H1 (cell line): ENCODE measurements around the gene VGLL4. TPM values are rescaled to one million over a fixed set of nuclear protein-coding genes. Genes with fewer than 3 reads are reported as not detected.

Source experiments
- BACH1 ChIP-seq: IDR thresholded peaks from 2 replicates; pipeline ENCODE4 v1.6.1; 2012; ENCODE audit warnings: low read length, improper control_type of control experiment
- BCL11A ChIP-seq, 2 experiments: IDR thresholded peaks; one replicate each; pipeline ENCODE4 v1.6.1; 2011; ENCODE audit warnings: low read depth in 2 of 2, low read length in 2 of 2, mild to moderate bottlenecking in 2 of 2
- POLR2AphosphoS5 ChIP-seq: IDR thresholded peaks from 2 replicates; pipeline ENCODE4 v1.6.1; 2011; ENCODE audit warnings: low read depth, low read length
- polyA plus RNA-seq, 7 experiments: library from polyadenylated mRNA; depleted of rRNA in 3 of 7; stranded (reverse) in 5 of 7; unstranded in 2 of 7; fragments of >200 nt in 5 of 7; fragments of 200-250 nt in 2 of 7; gene quantifications; 1 replicate in 5 of 7; 2 replicates in 1 of 7; 4 replicates in 1 of 7; pipeline versions ENCODE4 v1.2.1 to v1.2.3, GENCODE V29; 2011 to 2013; ENCODE audit warnings: missing spikeins in 2 of 7, mixed read lengths in 2 of 7
- total RNA-seq: library from RNA; stranded (reverse); fragmentation: NEBNext Ultra II Directional; extraction: Animal tissue kit (Norgen Biotek cat#: 25700); gene quantifications from 2 replicates; pipeline ENCODE4 v1.2.1, GENCODE V29; 2021

VGLL4 gene
- total and polyA plus RNA-seq, 2 of the 8 experiments (the other 6 are each of a cell fraction or from before 2014, with no cell fraction given): 45.1 to 50.0 TPM

- TF ChIP-seq BCL11A (IDR thresholded peaks at IDR 0.05; ENCODE audit: low read depth in 2 of 2, low read length in 2 of 2) (no peak), BACH1 (no peak), POLR2AphosphoS5 (no peak)
Measured at GRCh38 chr3:11521167-11521566, 122.5 kb downstream of the VGLL4 start (continued).
